ENCODE data around the gene DPY19L2. TPM values are rescaled to one million over a fixed set of nuclear protein-coding genes. Genes with fewer than 3 reads are reported as not detected.
"Not testable (repeated sequence)": the region's sequence is repeated elsewhere in the genome, so short reads cannot be mapped to it uniquely, and the experiment has no call there.

DPY19L2 gene
- total RNA-seq, 2 donors from 2014 or later: 13.5 to 21.0 TPM

GRCh38 chr12:63706336-63706735 lies 38.0 kb upstream of the DPY19L2 start:
- Histone ChIP-seq H3K4me1 (ENCODE audit: control insufficient read depth in 1 of 2, low read depth in 2 of 2) (peaks cover 0 to 4% of the 10 kb centered on the region in 2 donors), H3K27me3 (replicated peaks; ENCODE audit: insufficient read depth) (no peaks in the 10 kb centered on the region), H3K27ac (no peak overlapping the region), H3K36me3 (no peaks in the 10 kb centered on the region), H3K9me3 (no peaks in the 10 kb centered on the region), H3K4me3 (no peak overlapping the region)
- TF ChIP-seq, protein P1, sequence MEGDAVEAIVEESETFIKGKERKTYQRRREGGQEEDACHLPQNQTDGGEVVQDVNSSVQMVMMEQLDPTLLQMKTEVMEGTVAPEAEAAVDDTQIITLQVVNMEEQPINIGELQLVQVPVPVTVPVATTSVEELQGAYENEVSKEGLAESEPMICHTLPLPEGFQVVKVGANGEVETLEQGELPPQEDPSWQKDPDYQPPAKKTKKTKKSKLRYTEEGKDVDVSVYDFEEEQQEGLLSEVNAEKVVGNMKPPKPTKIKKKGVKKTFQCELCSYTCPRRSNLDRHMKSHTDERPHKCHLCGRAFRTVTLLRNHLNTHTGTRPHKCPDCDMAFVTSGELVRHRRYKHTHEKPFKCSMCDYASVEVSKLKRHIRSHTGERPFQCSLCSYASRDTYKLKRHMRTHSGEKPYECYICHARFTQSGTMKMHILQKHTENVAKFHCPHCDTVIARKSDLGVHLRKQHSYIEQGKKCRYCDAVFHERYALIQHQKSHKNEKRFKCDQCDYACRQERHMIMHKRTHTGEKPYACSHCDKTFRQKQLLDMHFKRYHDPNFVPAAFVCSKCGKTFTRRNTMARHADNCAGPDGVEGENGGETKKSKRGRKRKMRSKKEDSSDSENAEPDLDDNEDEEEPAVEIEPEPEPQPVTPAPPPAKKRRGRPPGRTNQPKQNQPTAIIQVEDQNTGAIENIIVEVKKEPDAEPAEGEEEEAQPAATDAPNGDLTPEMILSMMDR (IDR thresholded peaks at IDR 0.05): no peak
- ATAC-seq (ENCODE audit: insufficient number of reproducible peaks, low FRiP score, low read depth): no peak
- no peak for DNase-seq (ENCODE audit: low spot score)

DNA sequence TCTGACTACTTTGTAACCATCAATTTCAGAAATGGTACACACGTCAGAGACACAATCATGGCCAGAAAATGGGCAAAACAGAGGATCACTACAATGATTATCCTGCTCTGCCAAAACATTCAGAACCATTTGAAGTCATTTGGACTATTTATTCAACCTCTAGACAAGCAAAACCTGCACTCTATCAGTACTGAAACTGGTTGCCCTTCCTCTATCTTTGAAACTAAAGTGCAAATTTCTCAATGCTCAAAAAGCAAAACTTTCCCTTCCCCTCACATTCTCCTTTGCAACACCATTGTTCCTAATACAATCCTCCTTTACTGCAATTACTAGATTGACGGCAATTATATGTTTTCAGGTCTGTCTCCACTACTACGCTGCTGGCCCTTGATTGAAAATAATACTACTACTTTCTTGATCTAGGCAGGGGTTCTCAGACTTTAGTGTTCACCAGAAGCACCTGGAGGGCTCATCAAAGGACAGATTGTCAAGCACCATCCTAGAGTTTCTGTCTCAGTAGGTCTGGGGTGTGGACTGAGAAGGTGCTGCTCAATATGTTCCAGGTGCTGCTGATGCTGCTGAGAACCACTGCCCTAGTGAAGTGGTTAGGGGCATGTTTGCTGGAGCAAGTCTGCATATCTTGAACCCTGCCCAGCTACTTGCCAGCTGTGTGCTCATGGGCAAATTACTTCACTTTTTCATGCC lies 31.5 kb upstream of the DPY19L2 start:
- DNase-seq (ENCODE audit: low spot score); H3K27me3 ChIP-seq (replicated peaks; ENCODE audit: insufficient read depth); H3K36me3 ChIP-seq; ATAC-seq (ENCODE audit: insufficient number of reproducible peaks, low FRiP score, low read depth); H3K27ac ChIP-seq; H3K4me1 ChIP-seq (ENCODE audit: control insufficient read depth in 1 of 2, low read depth in 2 of 2); H3K4me3 ChIP-seq; H3K9me3 ChIP-seq: not testable (repeated sequence)

DNA sequence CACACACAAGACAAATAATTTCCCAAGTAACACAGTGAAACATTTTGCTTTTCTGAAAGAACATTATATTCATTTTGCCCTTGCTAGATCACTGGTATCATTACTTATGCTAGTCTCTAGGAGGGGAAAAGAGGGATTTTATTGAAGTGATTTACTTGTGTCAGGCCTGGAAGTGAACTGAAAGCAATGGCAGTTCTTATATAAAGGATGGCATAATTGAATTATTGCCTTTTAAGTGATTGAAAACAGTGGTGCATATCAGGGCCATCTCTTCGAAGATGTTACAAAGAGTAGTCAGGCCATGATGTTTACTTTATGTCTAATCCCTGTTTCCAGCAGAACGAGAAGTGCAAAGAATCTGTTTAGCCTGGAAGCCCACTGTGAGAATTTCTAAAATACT lies 30.7 kb upstream of the DPY19L2 start:
- ATAC-seq (ENCODE audit: insufficient number of reproducible peaks, low FRiP score, low read depth); H3K27ac ChIP-seq; H3K36me3 ChIP-seq; H3K4me3 ChIP-seq; H3K4me1 ChIP-seq (ENCODE audit: control insufficient read depth in 1 of 2, low read depth in 2 of 2); H3K9me3 ChIP-seq; H3K27me3 ChIP-seq (replicated peaks; ENCODE audit: insufficient read depth); DNase-seq (ENCODE audit: low spot score): not testable (repeated sequence)

DNA sequence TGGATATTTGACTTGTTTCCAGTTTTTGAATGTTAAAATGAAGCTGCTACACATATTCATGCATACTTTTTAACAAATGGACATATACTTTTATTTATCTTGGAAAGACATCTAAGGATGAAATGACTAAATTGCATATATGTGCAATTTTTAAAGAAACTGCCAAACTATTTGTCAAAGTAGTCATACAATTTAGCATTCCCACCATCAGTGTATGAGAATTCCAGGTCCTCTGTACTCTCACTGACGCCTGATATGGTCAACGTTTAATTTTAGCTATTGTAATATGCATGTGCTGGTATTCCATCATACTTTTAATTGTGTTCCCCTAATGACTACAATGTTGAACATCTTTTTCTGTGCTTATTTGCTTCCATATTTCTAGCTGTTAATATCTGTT lies 22.5 kb upstream of the DPY19L2 start:
- ATAC-seq (ENCODE audit: insufficient number of reproducible peaks, low FRiP score, low read depth); H3K4me3 ChIP-seq; DNase-seq (ENCODE audit: low spot score); H3K4me1 ChIP-seq (ENCODE audit: control insufficient read depth in 1 of 2, low read depth in 2 of 2); H3K27ac ChIP-seq; H3K36me3 ChIP-seq; H3K9me3 ChIP-seq; H3K27me3 ChIP-seq (replicated peaks; ENCODE audit: insufficient read depth): not testable (repeated sequence)

DNA sequence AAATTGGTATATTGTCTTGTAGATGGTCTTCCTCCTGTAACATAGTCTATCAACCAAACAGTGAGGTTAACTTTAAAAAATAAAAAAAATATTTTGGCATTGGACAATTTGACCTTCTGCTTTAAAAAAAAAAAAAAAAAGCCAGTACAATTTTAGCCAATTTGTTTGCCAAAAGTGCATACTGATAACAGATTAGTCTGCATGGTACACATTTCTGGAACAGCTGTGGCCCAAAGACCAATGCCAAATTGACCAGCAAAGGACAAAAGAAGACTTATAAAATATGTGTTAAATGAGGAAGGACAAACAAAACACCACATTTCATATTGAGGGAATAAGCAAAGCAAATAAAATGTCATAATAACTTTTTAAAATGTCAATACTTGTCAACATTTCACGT lies 20.8 kb upstream of the DPY19L2 start:
- H3K9me3 ChIP-seq; H3K27me3 ChIP-seq (replicated peaks; ENCODE audit: insufficient read depth); ATAC-seq (ENCODE audit: insufficient number of reproducible peaks, low FRiP score, low read depth); DNase-seq (ENCODE audit: low spot score); H3K36me3 ChIP-seq; H3K4me1 ChIP-seq (ENCODE audit: control insufficient read depth in 1 of 2, low read depth in 2 of 2); H3K4me3 ChIP-seq; H3K27ac ChIP-seq: not testable (repeated sequence)

DNA sequence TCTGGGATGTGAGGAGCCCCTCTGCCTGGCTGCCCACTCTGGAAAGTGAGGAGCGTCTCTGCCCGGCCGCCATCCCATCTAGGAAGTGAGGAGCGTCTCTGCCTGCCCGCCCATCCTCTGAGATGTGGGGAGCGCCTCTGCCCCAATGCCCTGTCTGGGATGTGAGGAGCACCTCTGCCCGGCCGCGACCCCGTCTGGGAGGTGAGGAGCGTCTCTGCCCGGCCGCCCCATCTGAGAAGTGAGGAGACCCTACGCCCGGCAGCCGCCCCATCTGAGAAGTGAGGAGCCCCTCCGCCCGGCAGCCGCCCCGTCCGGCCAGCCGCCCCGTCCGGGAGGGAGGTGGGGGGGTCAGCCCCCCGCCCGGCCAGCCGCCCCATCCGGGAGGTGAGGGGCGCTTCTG lies 18.3 kb upstream of the DPY19L2 start:
- not testable (repeated sequence) for H3K4me3 ChIP-seq; ATAC-seq (ENCODE audit: insufficient number of reproducible peaks, low FRiP score, low read depth); H3K4me1 ChIP-seq (ENCODE audit: control insufficient read depth in 1 of 2, low read depth in 2 of 2); H3K27ac ChIP-seq; H3K36me3 ChIP-seq; DNase-seq (ENCODE audit: low spot score); H3K9me3 ChIP-seq; H3K27me3 ChIP-seq (replicated peaks; ENCODE audit: insufficient read depth)

- DNase-seq (ENCODE audit: low spot score); ATAC-seq (ENCODE audit: insufficient number of reproducible peaks, low FRiP score, low read depth); H3K9me3 ChIP-seq; H3K27ac ChIP-seq; H3K4me3 ChIP-seq; H3K27me3 ChIP-seq (replicated peaks; ENCODE audit: insufficient read depth); H3K4me1 ChIP-seq (ENCODE audit: control insufficient read depth in 1 of 2, low read depth in 2 of 2); H3K36me3 ChIP-seq: not testable (repeated sequence)
Observed at GRCh38 chr12:63685789-63686188, 17.5 kb upstream of the DPY19L2 start.

DNA sequence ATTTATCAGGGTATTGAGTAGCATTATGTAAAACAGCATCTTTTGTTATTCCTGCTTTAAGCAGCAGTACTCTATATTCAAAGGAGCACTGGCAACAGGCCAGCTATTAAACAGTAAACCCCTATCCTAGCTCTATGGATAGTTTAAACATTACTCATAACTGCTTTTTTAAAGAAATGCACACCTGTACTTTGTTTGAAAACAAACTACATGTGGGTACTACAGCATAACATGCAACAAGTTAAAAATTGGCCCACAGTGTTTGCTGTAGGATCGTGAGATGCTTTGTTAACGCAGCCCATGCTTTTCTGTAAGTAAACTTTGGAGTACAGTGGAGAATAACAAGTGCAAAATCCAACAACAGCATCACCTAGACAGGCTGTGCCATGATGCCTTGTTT lies 14.3 kb upstream of the DPY19L2 start:
- not testable (repeated sequence) for H3K36me3 ChIP-seq; H3K4me3 ChIP-seq; ATAC-seq (ENCODE audit: insufficient number of reproducible peaks, low FRiP score, low read depth); H3K27ac ChIP-seq; H3K9me3 ChIP-seq; DNase-seq (ENCODE audit: low spot score); H3K4me1 ChIP-seq (ENCODE audit: control insufficient read depth in 1 of 2, low read depth in 2 of 2); H3K27me3 ChIP-seq (replicated peaks; ENCODE audit: insufficient read depth)

DNA sequence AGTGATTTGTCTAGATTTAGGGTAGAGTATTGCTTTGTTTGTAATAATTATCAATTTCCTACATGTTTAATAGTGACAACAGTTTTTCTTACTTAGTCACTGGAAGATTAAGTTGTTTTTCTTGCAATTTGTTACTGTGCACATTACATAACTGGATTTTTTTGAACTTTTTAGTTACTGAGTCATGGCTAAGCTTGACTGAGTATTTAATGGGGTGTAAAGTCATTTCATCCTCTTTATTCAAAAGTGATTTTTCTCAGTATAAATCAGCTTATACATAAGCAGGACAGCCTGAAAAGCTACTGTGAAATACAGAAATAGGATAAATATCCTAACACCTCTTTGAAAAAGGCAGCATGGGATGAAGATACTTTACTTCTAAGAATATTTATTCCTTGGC lies 12.5 kb upstream of the DPY19L2 start:
- not testable (repeated sequence) for H3K9me3 ChIP-seq; H3K27ac ChIP-seq; H3K27me3 ChIP-seq (replicated peaks; ENCODE audit: insufficient read depth); H3K4me3 ChIP-seq; H3K4me1 ChIP-seq (ENCODE audit: control insufficient read depth in 1 of 2, low read depth in 2 of 2); DNase-seq (ENCODE audit: low spot score); H3K36me3 ChIP-seq; ATAC-seq (ENCODE audit: insufficient number of reproducible peaks, low FRiP score, low read depth)

GRCh38 chr12:63672550-63672949 lies 4.3 kb upstream of the DPY19L2 start:
- H3K27ac ChIP-seq; ATAC-seq (ENCODE audit: insufficient number of reproducible peaks, low FRiP score, low read depth); H3K27me3 ChIP-seq (replicated peaks; ENCODE audit: insufficient read depth); H3K36me3 ChIP-seq; H3K4me3 ChIP-seq; H3K4me1 ChIP-seq (ENCODE audit: control insufficient read depth in 1 of 2, low read depth in 2 of 2); H3K9me3 ChIP-seq; DNase-seq (ENCODE audit: low spot score): not testable (repeated sequence)

GRCh38 chr12:63669936-63670335 lies 1.6 kb upstream of the DPY19L2 start:
- not testable (repeated sequence) for H3K4me1 ChIP-seq (ENCODE audit: control insufficient read depth in 1 of 2, low read depth in 2 of 2); ATAC-seq (ENCODE audit: insufficient number of reproducible peaks, low FRiP score, low read depth); H3K9me3 ChIP-seq; H3K27me3 ChIP-seq (replicated peaks; ENCODE audit: insufficient read depth); DNase-seq (ENCODE audit: low spot score); H3K27ac ChIP-seq; H3K36me3 ChIP-seq; H3K4me3 ChIP-seq

DNA sequence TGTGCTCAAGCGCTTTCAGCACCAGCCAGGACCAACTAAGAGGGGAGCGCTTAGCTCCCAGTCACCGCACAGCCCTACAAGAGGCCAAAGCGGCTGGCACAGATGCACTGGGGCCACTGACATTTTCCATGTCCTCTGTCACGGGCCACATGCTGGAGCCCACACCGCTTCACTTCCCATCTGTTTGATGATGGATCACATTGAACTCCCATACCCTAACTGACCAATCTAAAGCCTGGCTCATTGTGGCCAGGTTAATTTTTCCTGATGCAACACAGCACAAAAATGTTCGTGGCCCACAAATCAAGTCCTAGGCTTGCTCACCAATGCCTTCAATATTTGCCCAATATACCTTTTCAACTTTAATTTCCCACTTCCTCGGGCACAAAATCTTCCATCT lies 1.1 kb upstream of the DPY19L2 start:
- H3K4me1 ChIP-seq (ENCODE audit: control insufficient read depth in 1 of 2, low read depth in 2 of 2); H3K27me3 ChIP-seq (replicated peaks; ENCODE audit: insufficient read depth); ATAC-seq (ENCODE audit: insufficient number of reproducible peaks, low FRiP score, low read depth); H3K36me3 ChIP-seq; H3K9me3 ChIP-seq; DNase-seq (ENCODE audit: low spot score): not testable (repeated sequence)
- Histone ChIP-seq H3K27ac (peak overlapping the region in 1 of 2 donors; percentile 60), H3K4me3 (peak overlapping the region; percentile 82)

Data from thoracic aorta (tissue), 2 donors.